HCT116 (cell line): Measurements from ENCODE around the gene HIP1. TPM values are rescaled to one million over a fixed set of nuclear protein-coding genes. Genes with fewer than 3 reads are reported as not detected.

Experiments used
- ATAC-seq: fragments of 200-7000 bp; cut with Tn5 transposase; 2 replicates; pipeline ENCODE4 v1.9.1; 2020; ENCODE audit warnings: mild to moderate bottlenecking, moderate library complexity
- BruUV-seq: library from RNA; stranded (reverse); fragments of 400-500 nt; replicated peaks from 2 replicates; lab custom pipeline; 2021; lab: Mats Ljungman, UMichigan
- CTCF ChIA-PET: fragments of 300-600 bp; sonication (Branson Sonifier 250); formaldehyde crosslinking; loops from one replicate; lab custom pipeline; 2021; ENCODE audit warnings: antibody characterized with exemption; lab: Charles Lee
- POLR2A ChIA-PET: fragments of 300-600, 350-600 bp; sonication (Branson Sonifier 250); formaldehyde crosslinking; loops from one replicate; lab custom pipeline; 2021; ENCODE audit warnings: antibody characterized with exemption; lab: Charles Lee
- RAD21 ChIA-PET, 2 experiments: fragments of 300-600 bp; sonication (Branson Sonifier 250); formaldehyde crosslinking; loops; one replicate each; lab custom pipeline; 2023; ENCODE audit warnings: low total read pairs in 2 of 2; ENCODE audit not compliant: uncharacterized antibody in 2 of 2, unreplicated experiment in 2 of 2, low non-redundant PET in 1 of 2; lab: Charles Lee
- DNase-seq: peaks from one replicate; pipeline ENCODE4 v3.0.0-alpha.2; 2010; ENCODE audit warnings: low read depth, low spot score
- H2AFZ ChIP-seq: fragments of 200-600 bp; shearing (Covaris generic), sonication (generic); 2 replicates; pipeline ENCODE4 v1.6.1; 2017; ENCODE audit warnings: low read depth, mixed run types, mixed read lengths, antibody characterized with exemption, low read length; ENCODE audit not compliant: poor library complexity, severe bottlenecking
- H3K27ac ChIP-seq: 2 replicates; pipeline ENCODE4 v1.5.1; 2012; ENCODE audit warnings: low read depth, low read length
- H3K27me3 ChIP-seq: fragments of 200-600 bp; sonication (generic); 2 replicates; pipeline ENCODE4 v1.6.1; 2016; ENCODE audit warnings: mixed run types, low read length, mixed read lengths; ENCODE audit not compliant: insufficient read depth
- H3K36me3 ChIP-seq, 2 experiments: fragments of 200-500 bp in 1 of 2; fragments of 200-600 bp in 1 of 2; sonication (Bioruptor generic) in 1 of 2; sonication (generic) in 1 of 2; 2 replicates each; pipeline versions ENCODE4 v1.5.1 to v1.6.1; 2014 to 2016; ENCODE audit warnings: low read length in 2 of 2, inconsistent platforms in 1 of 2, mixed read lengths in 1 of 2, mixed run types in 1 of 2; ENCODE audit not compliant: insufficient read depth in 2 of 2, control insufficient read depth in 1 of 2
- H3K4me1 ChIP-seq, 2 experiments: fragments of 200-600 bp in 1 of 2; sonication (generic) in 1 of 2; 2 replicates each; pipeline versions ENCODE4 v1.5.1 to v1.6.1; 2012 to 2017; ENCODE audit warnings: low read length in 2 of 2, inconsistent platforms in 1 of 2, mild to moderate bottlenecking in 1 of 2, mixed read lengths in 1 of 2, mixed run types in 1 of 2, moderate library complexity in 1 of 2; ENCODE audit not compliant: insufficient read depth in 2 of 2, control insufficient read depth in 1 of 2
- H3K4me2 ChIP-seq: fragments of 200-600 bp; sonication (generic); 2 replicates; pipeline ENCODE4 v1.6.1; 2017; ENCODE audit warnings: mixed run types, low read length, mixed read lengths
- H3K4me3 ChIP-seq, 2 experiments: fragments of 200-600 bp in 1 of 2; sonication (generic) in 1 of 2; replicated peaks in 1 of 2; 2 replicates each; pipeline ENCODE4 v1.5.1; 2011 to 2016; ENCODE audit warnings: low read length in 2 of 2, control low read depth in 1 of 2, low read depth in 1 of 2, mild to moderate bottlenecking in 1 of 2, mixed read lengths in 1 of 2, mixed run types in 1 of 2
- H3K79me2 ChIP-seq: fragments of 200-600 bp; sonication (generic); 2 replicates; pipeline ENCODE4 v1.6.1; 2017; ENCODE audit warnings: mild to moderate bottlenecking, mixed run types, low read length, moderate library complexity, mixed read lengths; ENCODE audit not compliant: insufficient read depth
- H3K9ac ChIP-seq: fragments of 200-600 bp; sonication (generic); 2 replicates; pipeline ENCODE4 v1.6.1; 2016; ENCODE audit warnings: low read length, mixed read lengths
- H3K9me2 ChIP-seq: fragments of 200-600 bp; sonication (generic), shearing (Covaris generic); 2 replicates; pipeline ENCODE4 v1.6.1; 2017; ENCODE audit warnings: mixed run types, mild to moderate bottlenecking, moderate library complexity; ENCODE audit not compliant: insufficient read depth
- H3K9me3 ChIP-seq, 2 experiments: fragments of 200-500 bp in 1 of 2; fragments of 200-600 bp in 1 of 2; sonication (Bioruptor generic) in 1 of 2; sonication (generic) in 1 of 2; 2 replicates each; pipeline ENCODE4 v1.6.1; 2014 to 2017; ENCODE audit warnings: low read length in 2 of 2, mixed read lengths in 2 of 2, inconsistent platforms in 1 of 2, low read depth in 1 of 2, mild to moderate bottlenecking in 1 of 2, mixed run types in 1 of 2, moderate library complexity in 1 of 2; ENCODE audit not compliant: control insufficient read depth in 1 of 2, insufficient read depth in 1 of 2
- H4K20me1 ChIP-seq: fragments of 200-600 bp; sonication (generic), shearing (Covaris generic); 2 replicates; pipeline ENCODE4 v1.6.1; 2017; ENCODE audit warnings: mixed run types, mild to moderate bottlenecking, moderate library complexity; ENCODE audit not compliant: insufficient read depth
- CBX3 ChIP-seq: IDR thresholded peaks from 2 replicates; pipeline ENCODE4 v1.6.1; 2012; ENCODE audit warnings: low read depth
- CTCF ChIP-seq, 3 experiments: fragments of 200-600 bp in 1 of 3; sonication (generic) in 1 of 3; IDR thresholded peaks in 2 of 3; conservative IDR thresholded peaks in 1 of 3; 2 replicates each; pipeline ENCODE4 v1.5.1; 2012 to 2017; ENCODE audit warnings: low read depth in 2 of 3, low read length in 2 of 3, antibody characterized with exemption in 1 of 3, borderline replicate concordance in 1 of 3, control low read depth in 1 of 3, mild to moderate bottlenecking in 1 of 3, mixed read lengths in 1 of 3, mixed run types in 1 of 3, moderate library complexity in 1 of 3; ENCODE audit not compliant: insufficient read depth in 1 of 3
- ELF1 ChIP-seq: IDR thresholded peaks from 2 replicates; pipeline ENCODE4 v1.6.1; 2012; ENCODE audit warnings: low read depth, borderline replicate concordance
- EZH2 ChIP-seq: fragments of 200-600 bp; sonication (generic); IDR thresholded peaks from 2 replicates; pipeline ENCODE4 v1.6.1; 2017; ENCODE audit warnings: antibody characterized with exemption, mixed run types
- FOSL1 ChIP-seq: IDR thresholded peaks from 2 replicates; pipeline ENCODE4 v1.6.1; 2012; ENCODE audit warnings: low read depth
- JUND ChIP-seq: IDR thresholded peaks from 2 replicates; pipeline ENCODE4 v1.6.1; 2012
- POLR2A ChIP-seq: IDR thresholded peaks from 2 replicates; pipeline ENCODE4 v1.7.0; 2011; ENCODE audit warnings: borderline replicate concordance; ENCODE audit not compliant: insufficient read depth, insufficient read length; ENCODE audit errors: extremely low read depth
- POLR2AphosphoS5 ChIP-seq: IDR thresholded peaks from 2 replicates; pipeline ENCODE4 v1.6.1; 2011; ENCODE audit warnings: mild to moderate bottlenecking, low read depth, low read length, moderate library complexity
- SP1 ChIP-seq: IDR thresholded peaks from 2 replicates; pipeline ENCODE4 v1.6.1; 2012; ENCODE audit warnings: low read depth
- SRF ChIP-seq: IDR thresholded peaks from 2 replicates; pipeline ENCODE4 v1.6.1; 2012; ENCODE audit warnings: low read depth
- TCF7L2 ChIP-seq: IDR thresholded peaks from 2 replicates; pipeline ENCODE4 v1.7.0; 2011; ENCODE audit warnings: borderline replicate concordance, inconsistent platforms; ENCODE audit not compliant: insufficient read depth, insufficient read length; ENCODE audit errors: extremely low read depth
- YY1 ChIP-seq: IDR thresholded peaks from 2 replicates; pipeline ENCODE4 v1.6.1; 2011; ENCODE audit warnings: low read length, low read depth, moderate library complexity, mild to moderate bottlenecking; ENCODE audit not compliant: insufficient replicate concordance; ENCODE audit errors: extremely low read depth
- ZFX ChIP-seq: fragments of 450-650 bp; IDR thresholded peaks from 2 replicates; pipeline ENCODE4 v1.6.1; 2017
- ZNF274 ChIP-seq: fragments of 200-500 bp; sonication (Bioruptor generic); IDR thresholded peaks from 2 replicates; pipeline ENCODE4 v1.6.1; 2014; ENCODE audit warnings: mild to moderate bottlenecking, low read depth, low read length, inconsistent platforms
- intact Hi-C: fragments of 100-400 bp; cut with micrococcal nuclease; formaldehyde crosslinking; loops from 2 replicates; pipeline ENCODE4 v1.10.0; 2022
- total RNA-seq: library from RNA; stranded (reverse); gene quantifications from one replicate; pipeline ENCODE4 v1.2.1, GENCODE V29; 2021; ENCODE audit not compliant: unreplicated experiment
- TF ChIP-seq, protein P1 (sequence below): IDR thresholded peaks from 2 replicates; pipeline ENCODE4 v1.6.1; 2011; ENCODE audit warnings: mild to moderate bottlenecking, low read length, moderate library complexity; ENCODE audit not compliant: insufficient replicate concordance; ENCODE audit errors: extremely low read depth
- TF ChIP-seq, protein P2 (sequence below): IDR thresholded peaks from 2 replicates; pipeline ENCODE4 v1.6.1; 2012

HIP1 gene
- total RNA-seq, 1 experiment from 2014 or later: 22.1 TPM

- Histone ChIP-seq H3K4me3 (no peak overlapping the region), H3K4me1 (peaks cover 4 to 17% of the 10 kb centered on the region in 2 experiments; a peak in 3 of 4 replicates), H2AFZ (no peak overlapping the region), H3K27ac (no peak overlapping the region), H3K79me2 (no peaks in the 10 kb centered on the region), H3K9me3 (no peaks in the 10 kb centered on the region), H3K36me3 (no peaks in the 10 kb centered on the region), H3K27me3 (no peaks in the 10 kb centered on the region), H3K4me2 (no peak overlapping the region), H4K20me1 (no peaks in the 10 kb centered on the region), H3K9me2 (no peaks in the 10 kb centered on the region), H3K9ac (no peak overlapping the region)
- no TSS peak for BruUV-seq
- TF ChIP-seq EZH2 (no peak), CTCF (IDR thresholded peaks at IDR 0.05 in 2 of 3, conservative IDR thresholded peaks at IDR 0.05 in 1 of 3; ENCODE audit: borderline replicate concordance in 1 of 3, insufficient read depth in 1 of 3, low read depth in 2 of 3, low read length in 2 of 3) (no peak), JUND (no peak), ZFX (no peak), TCF7L2 (no peak), ZNF274 (no peak), SRF (no peak), POLR2AphosphoS5 (no peak), CBX3 (no peak), ELF1 (no peak), POLR2A (no peak), SP1 (no peak), YY1 (no peak), FOSL1 (no peak)
- TF ChIP-seq, protein P1, sequence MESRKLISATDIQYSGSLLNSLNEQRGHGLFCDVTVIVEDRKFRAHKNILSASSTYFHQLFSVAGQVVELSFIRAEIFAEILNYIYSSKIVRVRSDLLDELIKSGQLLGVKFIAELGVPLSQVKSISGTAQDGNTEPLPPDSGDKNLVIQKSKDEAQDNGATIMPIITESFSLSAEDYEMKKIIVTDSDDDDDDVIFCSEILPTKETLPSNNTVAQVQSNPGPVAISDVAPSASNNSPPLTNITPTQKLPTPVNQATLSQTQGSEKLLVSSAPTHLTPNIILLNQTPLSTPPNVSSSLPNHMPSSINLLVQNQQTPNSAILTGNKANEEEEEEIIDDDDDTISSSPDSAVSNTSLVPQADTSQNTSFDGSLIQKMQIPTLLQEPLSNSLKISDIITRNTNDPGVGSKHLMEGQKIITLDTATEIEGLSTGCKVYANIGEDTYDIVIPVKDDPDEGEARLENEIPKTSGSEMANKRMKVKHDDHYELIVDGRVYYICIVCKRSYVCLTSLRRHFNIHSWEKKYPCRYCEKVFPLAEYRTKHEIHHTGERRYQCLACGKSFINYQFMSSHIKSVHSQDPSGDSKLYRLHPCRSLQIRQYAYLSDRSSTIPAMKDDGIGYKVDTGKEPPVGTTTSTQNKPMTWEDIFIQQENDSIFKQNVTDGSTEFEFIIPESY: no peak
- TF ChIP-seq, protein P2, sequence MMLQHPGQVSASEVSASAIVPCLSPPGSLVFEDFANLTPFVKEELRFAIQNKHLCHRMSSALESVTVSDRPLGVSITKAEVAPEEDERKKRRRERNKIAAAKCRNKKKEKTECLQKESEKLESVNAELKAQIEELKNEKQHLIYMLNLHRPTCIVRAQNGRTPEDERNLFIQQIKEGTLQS: no peak
- RAD21 ChIA-PET: interaction anchor here (0.7 kb wide), 2 partner anchors 11 to 264 kb away, joined by 4 to 8 read pairs; no protein-coding TSS in a partner anchor
- CTCF ChIA-PET: no interaction called here
- ATAC-seq (no peak), DNase-seq (no peak)
- POLR2A ChIA-PET: no interaction called here
- intact Hi-C loops: no loop called here
Observed at GRCh38 chr7:75687246-75688088, 51.3 kb downstream of the HIP1 start.
